IPS-NIHi7 (cell line): ENCODE measurements around the gene SLC1A5.
A peak's percentile ranks its signal among the peaks of the same experiment; 100 is the strongest.
"Not testable (repeated sequence)": the region's sequence is repeated elsewhere in the genome, so short reads cannot be mapped to it uniquely, and the experiment has no call there.

Source experiments
- DNase-seq: peaks from one replicate; pipeline ENCODE4 v3.0.0; 2012; ENCODE audit warnings: mixed read lengths; ENCODE audit errors: extremely low spot score

SLC1A5 gene

DNA sequence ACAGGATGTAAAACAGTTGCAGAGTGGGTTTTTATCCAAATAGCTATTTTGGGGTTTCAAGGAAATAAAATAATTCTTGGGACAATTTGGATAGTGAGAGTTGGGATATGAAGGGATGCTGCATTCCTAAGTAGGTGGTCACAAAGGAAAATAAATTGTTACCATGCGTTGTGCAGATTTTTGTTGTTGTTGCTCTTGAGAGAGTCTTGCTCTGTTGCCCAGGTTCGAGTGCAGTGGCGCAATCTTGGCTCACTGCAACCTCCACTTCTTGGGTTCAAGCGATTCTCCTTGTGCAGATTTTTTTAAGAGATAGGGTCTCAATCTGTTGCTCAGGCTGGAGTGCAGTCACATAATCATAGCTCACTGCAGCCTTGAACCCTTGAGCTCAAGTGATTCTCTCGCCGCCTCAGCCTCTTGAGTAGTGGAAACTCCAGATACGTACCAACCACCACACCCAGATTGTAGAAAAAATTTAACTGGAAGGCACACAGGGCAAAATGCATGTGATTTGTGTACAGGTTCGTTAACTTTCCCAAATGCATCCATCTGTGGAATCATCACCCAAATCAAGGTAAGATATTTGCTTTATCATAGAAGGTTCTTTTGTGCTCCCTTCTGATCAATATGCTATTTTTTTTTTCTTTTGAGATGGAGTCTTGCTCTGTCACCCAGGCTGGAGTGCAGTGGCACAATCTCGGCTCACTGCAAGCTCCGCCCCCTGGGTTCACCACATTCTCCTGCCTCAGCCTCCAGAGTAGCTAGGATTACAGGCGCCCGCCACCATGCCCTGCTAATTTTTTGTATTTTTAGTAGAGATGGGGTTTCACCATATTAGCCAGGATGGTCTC is 16.0 kb downstream of the SLC1A5 start:
- no peak for DNase-seq

DNA sequence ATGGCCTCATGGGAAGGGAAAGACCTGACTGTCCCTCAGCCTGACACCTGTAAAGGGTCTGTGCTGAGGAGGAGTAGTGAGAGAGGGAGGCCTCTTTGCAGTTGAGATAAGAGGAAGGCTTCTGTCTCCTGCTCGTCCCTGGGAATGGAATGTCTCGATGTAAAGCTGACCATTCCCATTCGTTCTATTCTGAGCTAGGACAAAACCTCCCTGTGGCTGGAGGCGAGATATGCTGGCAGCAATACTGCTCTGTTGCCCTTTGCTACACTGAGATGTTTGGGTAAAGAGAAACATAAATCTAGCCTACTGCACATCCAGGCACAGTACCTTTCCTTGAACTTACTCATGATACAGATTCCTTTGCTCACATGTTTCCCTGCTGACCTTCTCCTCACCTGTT is 19.6 kb downstream of the SLC1A5 start:
- DNase-seq: not testable (repeated sequence)

DNA sequence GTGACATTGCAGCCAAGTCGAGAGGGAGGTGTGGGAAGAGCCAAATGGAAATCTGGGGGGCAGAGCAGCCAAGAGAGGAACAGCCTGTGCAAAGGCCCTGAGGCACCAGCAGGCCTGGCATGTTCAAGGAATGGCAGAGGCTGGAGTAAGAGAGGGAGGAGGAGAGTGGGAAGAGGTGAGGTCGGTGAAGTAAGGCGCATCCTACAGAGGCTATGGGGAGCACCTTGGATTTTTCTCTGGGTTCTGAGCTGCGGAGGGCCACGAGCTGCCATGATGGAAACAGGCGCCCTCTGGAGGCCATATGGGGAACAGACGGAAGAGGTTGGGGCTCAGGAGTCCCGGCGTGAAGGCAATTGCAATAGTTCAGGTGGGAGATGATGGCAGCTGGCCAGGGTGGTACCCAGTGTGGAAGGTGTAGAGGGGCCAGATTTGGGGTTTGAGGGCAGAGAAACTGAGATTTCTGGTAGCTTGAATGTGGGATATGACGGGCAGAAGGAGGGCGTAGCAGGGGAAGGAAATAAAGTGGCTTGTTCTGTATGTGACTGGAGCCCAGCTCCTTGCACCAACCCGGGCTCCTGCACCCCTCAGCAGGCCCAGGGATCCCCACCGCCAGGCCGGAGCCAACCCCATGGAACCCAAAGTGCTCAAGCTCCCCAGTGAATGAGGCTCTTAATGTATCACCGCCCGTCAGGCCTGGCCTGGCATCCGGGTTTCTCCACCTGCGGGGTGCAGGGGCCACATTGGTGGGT is 21.7 kb downstream of the SLC1A5 start:
- peak; percentile 81 for DNase-seq

DNA sequence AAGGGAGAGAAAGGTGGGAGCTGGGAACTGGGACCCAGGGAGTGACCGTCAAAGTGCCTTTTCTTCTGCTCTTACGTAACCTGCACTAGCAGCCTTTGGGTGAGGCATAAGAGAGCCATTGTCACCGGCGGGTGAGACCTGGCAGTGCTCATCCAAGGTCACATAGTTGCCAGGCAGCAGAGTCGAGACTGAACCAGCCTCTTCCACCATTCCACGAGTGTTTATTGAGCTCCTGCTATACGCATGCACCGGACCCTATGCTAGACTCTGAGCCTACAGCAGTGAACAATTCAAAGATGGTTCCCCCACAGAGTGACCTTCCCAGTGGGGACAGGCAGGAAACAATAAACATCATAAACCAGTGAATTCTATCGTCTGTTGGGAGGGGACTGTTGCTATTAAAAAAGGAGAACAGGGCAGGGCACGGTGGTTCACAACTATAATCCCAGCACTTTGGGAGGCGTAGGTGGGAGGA is 23.5 kb downstream of the SLC1A5 start:
- no peak for DNase-seq

DNA sequence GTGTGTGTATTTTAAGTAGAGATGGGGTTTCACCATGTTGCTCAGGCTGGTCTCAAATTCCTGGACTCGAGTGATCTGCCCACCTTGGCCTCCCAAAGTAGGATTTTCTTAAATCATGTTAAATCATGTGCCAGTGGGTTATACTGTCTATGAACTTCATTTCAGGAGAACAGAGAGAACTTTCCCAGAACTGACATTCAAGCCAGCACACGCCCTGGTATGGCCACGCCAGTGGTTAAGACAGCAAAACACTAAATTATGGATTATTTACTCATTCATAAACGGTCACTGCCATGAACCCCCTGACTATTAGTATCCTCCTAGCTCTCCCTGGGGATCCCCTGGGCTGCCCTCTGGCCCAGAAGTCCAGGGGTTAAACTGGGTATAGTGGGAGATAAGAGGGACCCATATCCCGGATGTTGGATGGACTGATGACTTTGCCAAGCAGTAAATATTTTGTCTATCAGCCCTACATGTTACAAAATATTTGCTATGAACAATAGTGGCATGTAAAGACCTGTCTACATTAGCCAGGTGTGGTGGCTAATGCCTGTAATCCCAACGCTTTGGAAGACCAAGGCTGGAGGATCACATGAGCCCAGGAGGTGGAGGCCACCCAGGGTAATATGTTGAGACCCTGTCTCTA is 26.0 kb downstream of the SLC1A5 start:
- DNase-seq: no peak

DNA sequence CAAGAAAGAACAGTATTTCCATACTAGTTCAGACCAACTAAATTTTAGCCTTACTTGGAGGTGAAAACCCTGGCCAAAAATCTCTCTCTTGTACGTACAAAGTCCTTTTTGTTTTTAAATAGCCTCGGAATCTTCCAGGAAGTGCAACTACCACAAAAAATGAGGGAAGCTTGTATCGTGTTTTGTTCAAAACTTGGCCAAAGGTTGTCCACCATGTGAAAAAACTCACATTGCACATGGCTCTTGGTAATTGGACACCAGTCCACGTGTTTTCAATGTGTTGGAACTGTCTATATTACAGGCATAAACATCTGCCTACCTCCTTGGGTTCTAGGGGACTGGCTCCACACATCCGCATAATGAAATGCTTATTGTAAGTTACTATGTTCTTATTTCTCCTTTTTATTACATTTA is 27.0 kb downstream of the SLC1A5 start:
- no peak for DNase-seq

DNA sequence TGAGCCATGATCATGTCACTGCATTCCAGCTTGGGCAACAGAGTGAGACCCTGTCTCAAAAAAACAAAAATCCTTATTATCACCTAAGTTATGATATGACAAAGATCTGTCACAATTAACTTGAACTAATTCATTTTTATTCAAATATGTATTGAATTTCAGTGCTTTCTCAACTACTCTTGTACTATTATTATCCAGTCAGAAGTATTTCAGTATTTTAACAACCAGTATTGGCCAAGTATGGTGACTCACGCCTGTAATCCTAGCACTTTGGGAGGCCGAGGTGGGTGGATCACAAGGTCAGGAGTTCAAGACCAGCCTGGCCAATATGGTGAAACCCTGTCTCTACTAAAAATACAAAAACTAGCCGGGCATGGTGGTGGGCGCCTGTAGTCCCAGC is 27.5 kb downstream of the SLC1A5 start:
- not testable (repeated sequence) for DNase-seq

DNA sequence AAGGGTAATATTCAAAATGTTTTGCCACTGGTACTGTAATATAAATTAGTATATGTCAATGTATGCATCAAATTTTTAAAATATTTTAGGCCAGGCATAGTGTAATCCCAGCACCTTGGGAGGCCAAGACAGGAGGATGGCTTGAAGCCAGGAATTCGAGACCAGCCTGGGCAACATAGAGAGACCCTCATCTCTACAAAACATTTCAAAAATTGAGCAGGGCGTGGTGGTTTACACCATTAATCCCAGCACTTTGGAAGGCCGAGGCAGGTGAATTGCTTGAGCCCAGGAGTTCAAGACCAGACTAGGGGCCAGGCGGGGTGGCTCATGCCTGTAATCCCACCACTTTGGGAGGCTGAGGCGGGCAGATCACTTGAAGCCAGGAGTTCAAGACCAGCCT is 28.0 kb downstream of the SLC1A5 start:
- DNase-seq: no peak

DNA sequence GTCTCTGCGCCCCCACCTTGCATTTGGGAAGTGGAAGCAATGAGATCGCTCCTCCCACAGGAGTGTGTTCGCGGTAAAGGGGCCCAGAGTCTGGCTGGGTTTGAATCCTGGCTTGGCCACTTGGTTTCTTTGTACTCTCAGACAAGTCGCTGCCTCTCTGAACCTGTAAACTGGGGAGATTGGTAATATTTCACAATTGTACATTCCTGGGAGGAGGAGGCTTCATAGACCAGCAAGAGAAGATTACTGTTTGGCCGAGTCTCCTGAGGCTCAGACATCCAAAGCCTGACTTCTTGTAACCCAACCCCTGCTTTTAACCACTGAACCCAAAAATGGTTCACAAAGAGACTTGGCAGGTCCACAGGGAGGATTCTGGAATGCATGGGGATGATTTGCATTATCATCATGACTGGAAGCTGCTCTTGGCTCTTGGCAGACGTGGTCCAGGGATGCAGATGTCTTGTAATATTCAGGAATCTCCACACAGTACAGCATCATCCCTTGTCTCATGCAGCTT is 28.5 kb downstream of the SLC1A5 start:
- peak; percentile 12 for DNase-seq

DNA sequence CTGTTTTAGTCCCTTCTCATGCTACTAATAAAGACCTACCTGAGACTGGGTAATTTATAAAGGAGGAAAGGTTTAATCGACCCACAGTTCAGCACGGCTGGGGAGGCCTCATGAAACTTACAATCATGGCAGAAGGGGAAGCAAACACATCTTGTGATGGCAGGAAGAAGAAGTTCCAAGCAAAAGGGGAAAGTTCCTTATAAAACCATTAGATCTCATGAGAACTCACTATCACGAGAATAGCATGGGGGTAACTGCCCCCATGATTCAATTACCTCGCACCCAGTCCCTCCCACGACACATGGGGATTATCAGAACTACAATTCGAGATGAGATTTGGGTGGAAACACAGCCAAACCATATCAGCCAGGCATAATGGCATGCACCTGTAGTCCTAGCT is 29.2 kb downstream of the SLC1A5 start:
- DNase-seq: no peak

DNA sequence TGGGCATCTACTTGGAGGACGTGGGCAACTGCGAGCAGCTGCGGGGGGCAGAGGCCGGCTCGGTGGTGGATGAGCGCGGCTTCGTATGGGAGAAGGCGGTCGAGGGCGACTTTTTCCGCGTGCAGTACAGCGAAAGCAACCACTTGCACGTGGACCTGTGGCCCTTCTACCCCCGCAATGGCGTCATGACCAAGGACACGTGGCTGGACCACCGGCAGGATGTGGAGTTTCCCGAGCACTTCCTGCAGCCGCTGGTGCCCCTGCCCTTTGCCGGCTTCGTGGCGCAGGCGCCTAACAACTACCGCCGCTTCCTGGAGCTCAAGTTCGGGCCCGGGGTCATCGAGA is 31.9 kb downstream of the SLC1A5 start:
- DNase-seq: no peak

DNA sequence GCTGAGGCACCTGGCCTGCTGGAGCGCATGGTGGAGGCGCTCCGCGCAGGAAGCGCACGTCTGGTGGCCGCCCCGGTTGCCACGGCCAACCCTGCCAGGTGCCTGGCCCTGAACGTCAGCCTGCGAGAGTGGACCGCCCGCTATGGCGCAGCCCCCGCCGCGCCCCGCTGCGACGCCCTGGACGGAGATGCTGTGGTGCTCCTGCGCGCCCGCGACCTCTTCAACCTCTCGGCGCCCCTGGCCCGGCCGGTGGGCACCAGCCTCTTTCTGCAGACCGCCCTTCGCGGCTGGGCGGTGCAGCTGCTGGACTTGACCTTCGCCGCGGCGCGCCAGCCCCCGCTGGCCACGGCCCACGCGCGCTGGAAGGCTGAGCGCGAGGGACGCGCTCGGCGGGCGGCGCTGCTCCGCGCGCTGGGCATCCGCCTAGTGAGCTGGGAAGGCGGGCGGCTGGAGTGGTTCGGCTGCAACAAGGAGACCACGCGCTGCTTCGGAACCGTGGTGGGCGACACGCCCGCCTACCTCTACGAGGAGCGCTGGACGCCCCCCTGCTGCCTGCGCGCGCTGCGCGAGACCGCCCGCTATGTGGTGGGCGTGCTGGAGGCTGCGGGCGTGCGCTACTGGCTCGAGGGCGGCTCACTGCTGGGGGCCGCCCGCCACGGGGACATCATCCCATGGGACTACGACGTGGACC is 32.4 kb downstream of the SLC1A5 start:
- no peak for DNase-seq

DNA sequence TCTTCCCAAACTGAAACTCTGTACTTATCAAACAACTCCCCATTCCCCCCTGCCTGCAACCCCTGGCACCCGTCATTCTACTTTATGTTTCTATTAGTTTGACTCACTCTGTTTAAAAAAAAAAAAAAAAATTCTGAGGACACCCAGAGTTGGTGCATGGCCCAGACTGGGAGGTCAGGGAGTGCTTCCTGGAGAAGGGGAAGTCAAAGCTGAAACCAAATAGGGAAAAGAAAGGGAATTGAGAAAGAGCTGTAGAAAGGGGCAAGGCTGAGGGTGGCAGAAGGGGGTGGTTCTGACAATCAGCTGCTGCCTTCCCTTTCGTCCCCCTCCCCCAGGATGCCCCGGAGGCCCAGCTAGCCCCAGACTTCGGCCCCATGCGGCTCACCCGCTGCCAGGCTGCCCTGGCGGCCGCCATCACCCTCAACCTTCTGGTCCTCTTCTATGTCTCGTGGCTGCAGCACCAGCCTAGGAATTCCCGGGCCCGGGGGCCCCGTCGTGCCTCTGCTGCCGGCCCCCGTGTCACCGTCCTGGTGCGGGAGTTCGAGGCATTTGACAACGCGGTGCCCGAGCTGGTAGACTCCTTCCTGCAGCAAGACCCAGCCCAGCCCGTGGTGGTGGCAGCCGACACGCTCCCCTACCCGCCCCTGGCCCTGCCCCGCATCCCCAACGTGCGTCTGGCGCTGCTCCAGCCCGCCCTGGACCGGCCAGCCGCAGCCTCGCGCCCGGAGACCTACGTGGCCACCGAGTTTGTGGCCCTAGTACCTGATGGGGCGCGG is 33.1 kb downstream of the SLC1A5 start:
- DNase-seq: no peak

DNA sequence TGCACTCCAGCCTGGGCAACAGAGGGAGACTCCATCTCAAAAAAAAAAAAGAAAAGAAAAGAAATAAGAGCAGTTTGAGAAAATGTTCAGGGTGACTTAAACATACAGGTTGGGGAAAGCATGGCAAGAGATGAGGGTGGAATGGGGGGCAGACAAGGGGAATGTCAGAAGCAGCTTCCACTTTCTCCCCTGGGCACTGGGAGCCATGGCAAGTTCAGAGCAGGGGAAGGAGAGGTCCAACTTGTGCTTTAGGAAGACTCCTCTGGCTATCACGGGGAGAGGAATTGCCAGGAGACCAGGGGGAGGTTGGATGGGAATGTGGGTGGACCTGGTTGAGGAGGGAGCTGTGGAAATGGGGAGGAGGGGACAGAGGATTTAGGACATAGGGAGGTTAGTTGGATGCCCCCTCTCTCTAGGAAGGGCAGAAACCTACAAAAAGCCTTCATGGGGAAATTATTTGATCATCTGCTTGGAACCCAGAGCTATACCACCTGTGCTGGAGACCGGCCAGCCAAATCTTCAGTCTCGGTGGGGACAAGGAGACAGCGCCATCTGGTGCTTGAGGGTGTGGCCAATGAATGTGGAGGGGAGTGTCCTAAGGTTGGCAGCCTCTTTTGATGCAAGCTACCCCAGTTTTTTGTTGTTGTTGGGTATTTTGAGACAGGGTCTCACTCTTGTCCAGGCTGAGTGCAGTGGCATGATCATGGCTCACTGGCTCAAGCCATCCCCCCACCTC is 34.8 kb downstream of the SLC1A5 start:
- peak; percentile 77 for DNase-seq

DNA sequence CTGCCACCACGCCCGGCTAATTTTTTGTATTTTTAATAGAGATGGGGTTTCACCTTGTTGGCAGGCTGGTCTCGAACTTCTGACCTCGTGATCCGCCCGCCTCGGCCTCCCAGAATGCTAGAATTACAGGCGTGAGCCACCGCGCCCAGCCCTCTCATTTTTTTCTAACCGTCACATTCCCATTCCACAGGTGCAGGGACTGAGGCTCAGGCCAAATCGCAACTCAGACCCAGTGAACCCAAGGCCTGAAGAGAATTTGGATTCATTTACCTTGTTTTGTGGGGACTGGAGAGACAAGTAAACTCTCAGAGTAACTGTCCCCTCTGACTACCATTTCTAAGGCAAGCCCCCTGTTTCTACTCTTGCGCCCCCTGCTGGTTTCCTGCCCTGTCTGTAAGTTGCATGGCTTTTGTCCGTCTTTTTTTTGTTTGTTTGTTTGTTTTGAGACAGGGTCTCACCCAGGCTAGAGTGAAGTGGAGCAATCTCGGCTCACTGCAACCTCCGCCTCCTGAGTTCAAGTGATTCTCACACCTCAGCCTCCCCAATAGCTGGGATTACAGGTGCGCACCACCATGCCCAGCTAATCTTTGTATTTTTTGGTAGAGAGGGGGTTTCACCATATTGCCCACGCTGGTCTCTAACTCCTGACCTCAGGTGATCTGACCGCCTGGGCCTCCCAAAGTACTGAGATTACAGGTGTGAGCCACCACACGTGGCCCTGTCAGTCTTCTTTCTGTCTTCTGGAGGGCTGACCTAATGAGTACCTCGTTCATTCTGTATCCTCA is 39.9 kb downstream of the SLC1A5 start:
- peak; percentile 71 for DNase-seq

DNA sequence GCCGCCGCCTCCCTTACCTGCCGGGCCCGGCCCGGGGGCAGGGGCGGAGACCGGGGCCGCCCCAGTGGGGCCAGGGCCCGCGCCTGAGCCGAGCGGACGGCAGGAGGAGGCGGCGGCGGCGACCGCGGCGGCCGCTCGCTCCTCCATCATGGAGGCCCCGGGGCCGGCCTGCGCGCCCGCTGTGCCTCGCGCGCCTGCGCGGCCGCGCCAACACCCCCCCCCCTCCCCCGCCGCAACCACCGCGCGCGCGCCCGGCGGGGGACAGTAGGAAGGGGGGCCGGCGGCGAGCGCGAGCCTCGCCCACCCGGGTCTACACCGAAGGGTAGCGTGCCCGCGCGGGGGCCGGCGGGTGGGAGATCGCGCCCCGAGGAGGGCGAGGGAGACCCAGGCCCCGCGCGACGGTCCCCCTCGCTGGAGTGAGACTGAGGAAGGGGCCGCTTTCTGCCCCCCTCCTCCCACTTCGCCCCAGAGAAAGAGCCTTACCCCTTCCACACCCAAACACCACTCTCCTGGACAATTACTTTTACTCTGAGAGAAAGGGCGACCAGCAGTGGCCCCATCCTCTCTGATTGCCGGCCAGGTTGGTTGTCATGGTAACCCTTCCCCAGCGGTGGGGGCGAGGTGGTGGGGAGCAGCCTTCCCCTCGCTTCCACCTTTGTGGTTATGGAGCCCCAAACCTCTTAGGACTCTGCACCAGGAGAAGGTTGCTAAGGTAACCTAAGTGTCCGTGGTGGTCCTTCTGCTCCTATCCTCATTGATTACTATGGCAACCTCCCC is 41.9 kb downstream of the SLC1A5 start, which contains the start of gene STRN4:
Gene STRN4 (minus strand): TSS at position 170 of the 777 bp plus-strand sequence. CDS start 20 bp downstream, at position 150.
- DNase-seq: peak; percentile 89

DNA sequence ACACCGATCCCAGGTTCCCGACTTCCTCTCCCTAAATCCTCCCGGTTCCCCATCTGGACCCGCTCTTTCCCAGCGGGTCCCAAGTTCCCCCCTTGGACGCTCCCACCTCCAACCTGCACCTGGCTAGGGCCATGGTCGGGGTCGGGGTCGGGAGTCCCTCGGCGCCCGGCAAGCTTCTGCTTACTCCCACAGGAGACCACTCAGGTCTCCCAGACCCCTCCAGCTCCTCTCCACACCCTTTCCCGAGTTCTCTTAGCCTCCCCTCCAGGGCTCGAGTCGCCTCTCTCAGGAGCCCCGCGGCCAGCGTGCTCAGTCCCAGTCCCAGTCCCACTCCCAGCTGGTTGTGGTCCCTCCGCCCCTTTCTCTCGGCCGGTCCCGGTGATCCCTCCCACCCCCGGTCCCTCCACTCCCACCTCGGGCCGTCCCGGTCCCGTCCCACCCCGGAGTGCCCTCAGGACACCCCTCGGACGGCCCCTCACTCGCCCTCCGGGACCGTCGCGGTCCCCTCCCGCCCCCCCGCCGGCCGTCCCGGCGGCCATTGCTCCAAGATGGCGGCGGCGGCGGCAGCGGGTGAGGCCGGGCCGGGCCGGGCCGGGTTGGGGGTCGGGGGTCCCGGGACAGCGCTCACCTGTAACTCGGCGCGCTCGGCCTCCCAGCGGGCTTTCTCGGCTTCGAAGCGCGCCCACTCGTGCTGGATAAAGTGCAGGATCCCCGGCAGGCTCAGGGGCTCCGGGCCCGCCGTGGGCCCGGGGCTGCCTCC is 42.7 kb downstream of the SLC1A5 start, which contains the start of gene FKRP:
Gene FKRP (plus strand): TSS at position 537 of the 760 bp plus-strand sequence. CDS start 9,394 bp downstream, outside the sequence.
- DNase-seq: peak; percentile 55

DNA sequence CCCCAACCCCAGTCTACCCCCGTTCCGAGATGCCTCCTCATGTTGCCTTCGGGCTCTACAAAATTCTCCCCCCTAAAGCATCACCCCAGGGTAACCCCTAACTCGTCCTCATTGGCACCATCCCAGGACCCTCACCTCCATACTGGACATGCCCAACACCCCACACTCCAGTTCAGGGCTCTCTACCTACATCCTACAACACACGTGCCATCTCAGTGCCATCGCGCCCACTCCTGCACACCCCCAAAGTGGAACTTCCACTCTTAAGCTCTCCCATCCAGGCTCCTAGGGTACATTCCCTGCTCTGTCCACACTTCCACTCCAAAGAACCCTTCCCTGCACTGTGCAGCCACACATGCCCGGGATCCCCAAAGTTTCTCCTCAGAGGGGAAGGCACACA is 43.4 kb downstream of the SLC1A5 start:
- DNase-seq: no peak
